ENCODE results near the gene NR2E1.

NR2E1 gene

DNA sequence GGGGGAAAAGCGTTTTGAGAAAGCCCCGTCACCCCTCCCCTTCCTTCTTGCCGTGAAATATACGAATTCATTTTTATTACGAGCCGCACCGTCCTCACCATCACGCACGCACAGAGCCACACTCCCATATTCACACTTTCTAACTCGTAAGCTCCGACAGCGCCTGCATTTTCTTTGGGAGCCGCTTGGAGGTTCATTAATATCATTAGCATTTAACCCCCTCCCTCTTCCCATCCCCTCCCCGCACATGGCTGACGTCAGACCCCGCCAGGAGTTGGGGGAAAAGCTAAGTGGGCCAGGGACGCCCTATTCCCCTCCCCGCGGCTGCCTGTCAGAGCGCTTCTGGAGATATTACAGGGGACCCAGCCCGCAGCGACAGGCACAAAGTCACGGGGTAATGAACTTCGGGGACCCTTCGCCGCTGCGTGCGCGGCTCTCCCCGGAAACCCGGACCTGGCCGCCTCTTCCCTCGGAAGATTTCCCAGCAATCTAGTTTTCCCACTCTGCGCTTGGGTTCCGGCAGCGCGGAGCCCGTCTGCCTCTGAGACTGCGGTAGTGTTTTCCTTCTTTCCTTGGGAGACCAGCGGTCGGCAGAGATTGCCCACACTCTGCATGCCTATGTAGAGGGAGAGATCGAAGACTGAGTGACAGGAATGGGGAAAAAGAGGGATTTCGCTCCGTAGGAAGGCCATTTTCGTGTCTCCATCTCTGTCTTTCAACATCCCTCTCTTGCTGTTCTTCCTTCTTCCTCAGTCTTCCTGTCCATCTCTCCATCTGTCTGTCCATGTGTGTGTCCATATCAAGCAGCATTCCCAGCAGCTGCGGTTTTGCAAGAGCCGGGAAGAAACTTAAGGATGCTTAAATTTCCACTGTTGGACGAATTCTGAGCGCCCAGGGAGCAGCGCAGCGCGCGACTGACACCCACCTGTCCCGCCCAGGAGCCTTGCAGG lies at the start of gene NR2E1:
Gene NR2E1, plus strand, starts transcription at position 309 of the 950 bp plus-strand sequence. CDS start 744 bp downstream, outside the sequence.
- H3K27me3 Mint-ChIP-seq = peaks cover 100% of the 10 kb centered on the region
- peaks cover 12% of the 10 kb centered on the region for H3K36me3 Mint-ChIP-seq
- no peaks in the 10 kb centered on the region for H3K9me3 Mint-ChIP-seq
- H3K27ac Mint-ChIP-seq = peak within 1 kb of the TSS; percentile 78
- H3K4me3 Mint-ChIP-seq = peak within 1 kb of the TSS; percentile 44
- H3K4me1 Mint-ChIP-seq = peaks cover 34% of the 10 kb centered on the region
- CTCF ChIA-PET = interaction anchor here (1.1 kb wide), 1 partner anchor 327 kb away, joined by 3 read pairs; no protein-coding TSS in a partner anchor
- DNase-seq = no peak

GRCh38 chr6:108116546-108117426 lies 49.0 kb upstream of the NR2E1 start:
- H3K9me3 Mint-ChIP-seq = no peaks in the 10 kb centered on the region
- DNase-seq = no peak
- H3K27me3 Mint-ChIP-seq = peaks cover 100% of the 10 kb centered on the region
- H3K4me3 Mint-ChIP-seq = peak overlapping the region; percentile 67
- peaks cover 1% of the 10 kb centered on the region for H3K36me3 Mint-ChIP-seq
- CTCF ChIA-PET = interaction anchor here (1.3 kb wide), 1 partner anchor 376 kb away, joined by 6 read pairs; no protein-coding TSS in a partner anchor
- no peak overlapping the region for H3K27ac Mint-ChIP-seq
- peaks cover 52% of the 10 kb centered on the region for H3K4me1 Mint-ChIP-seq

- H3K4me3 Mint-ChIP-seq = peak overlapping the region; percentile 67
- peaks cover 100% of the 10 kb centered on the region for H3K27me3 Mint-ChIP-seq
- H3K27ac Mint-ChIP-seq = no peak overlapping the region
- DNase-seq = peak; percentile 46
- peaks cover 52% of the 10 kb centered on the region for H3K4me1 Mint-ChIP-seq
- no peaks in the 10 kb centered on the region for H3K9me3 Mint-ChIP-seq
- CTCF ChIA-PET = interaction anchor here (1.3 kb wide), 1 partner anchor 375 kb away, joined by 6 read pairs; no protein-coding TSS in a partner anchor
- peaks cover 1% of the 10 kb centered on the region for H3K36me3 Mint-ChIP-seq
Observed at GRCh38 chr6:108117427-108118358, 48.1 kb upstream of the NR2E1 start.

DNA sequence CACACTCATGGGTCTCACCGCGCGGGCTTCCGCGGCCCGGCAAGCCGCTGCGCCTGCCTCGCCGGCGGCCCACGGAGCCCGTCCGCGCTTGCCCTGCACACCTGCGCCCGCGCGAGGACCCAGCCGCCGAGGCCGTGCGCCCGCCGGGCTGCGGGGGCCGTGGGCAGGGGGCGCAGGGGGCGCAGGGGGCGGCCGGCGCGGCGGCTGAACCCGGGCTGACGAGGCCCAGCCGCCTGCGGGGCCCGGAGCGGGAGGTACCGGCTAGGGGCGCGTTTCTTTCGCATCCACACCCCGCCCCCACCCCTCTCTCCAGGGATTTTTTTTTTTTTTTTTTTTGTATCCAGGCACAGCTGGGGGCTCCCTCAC lies 47.5 kb upstream of the NR2E1 start:
- Mint-ChIP-seq H3K36me3 (peaks cover 1% of the 10 kb centered on the region), H3K4me3 (peak overlapping the region; percentile 78), H3K4me1 (peaks cover 51% of the 10 kb centered on the region), H3K9me3 (no peaks in the 10 kb centered on the region), H3K27ac (no peak overlapping the region), H3K27me3 (peaks cover 100% of the 10 kb centered on the region)
- CTCF ChIA-PET = no interaction called here
- DNase-seq = no peak

- Mint-ChIP-seq H3K4me1 (peaks cover 45% of the 10 kb centered on the region), H3K4me3 (peak overlapping the region; percentile 78), H3K27me3 (peaks cover 100% of the 10 kb centered on the region), H3K27ac (peak overlapping the region; percentile 43), H3K9me3 (no peaks in the 10 kb centered on the region), H3K36me3 (peaks cover 1% of the 10 kb centered on the region)
- peak; percentile 26 for DNase-seq
- CTCF ChIA-PET = no interaction called here
Observed at GRCh38 chr6:108118810-108119768, 46.7 kb upstream of the NR2E1 start.

DNA sequence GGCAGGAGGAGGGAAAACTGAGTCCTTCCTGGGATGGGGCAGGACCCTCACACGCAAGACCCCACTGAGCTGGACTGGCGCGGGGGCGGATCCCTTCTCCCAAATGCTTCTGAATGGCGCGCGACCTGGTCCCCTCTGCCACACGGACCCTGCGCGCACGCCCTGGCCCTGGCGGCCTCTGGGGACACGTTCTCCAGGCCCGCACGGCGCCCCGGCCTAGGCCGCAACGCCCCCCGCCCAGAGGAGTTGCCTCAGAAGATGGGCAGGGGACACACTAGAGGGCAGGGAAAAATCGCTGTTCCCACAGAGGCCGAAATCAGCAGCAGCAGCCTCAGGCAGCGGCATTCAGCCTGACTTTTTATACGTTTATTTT lies 46.1 kb upstream of the NR2E1 start:
- Mint-ChIP-seq H3K9me3 (no peaks in the 10 kb centered on the region), H3K27ac (no peak overlapping the region), H3K36me3 (peaks cover 1% of the 10 kb centered on the region), H3K4me1 (peaks cover 38% of the 10 kb centered on the region), H3K4me3 (no peak overlapping the region), H3K27me3 (peaks cover 100% of the 10 kb centered on the region)
- no peak for DNase-seq
- CTCF ChIA-PET = no interaction called here

GRCh38 chr6:108120311-108120710 lies 45.5 kb upstream of the NR2E1 start:
- Mint-ChIP-seq H3K4me1 (peaks cover 33% of the 10 kb centered on the region), H3K27ac (no peak overlapping the region), H3K36me3 (peaks cover 1% of the 10 kb centered on the region), H3K9me3 (no peaks in the 10 kb centered on the region), H3K4me3 (no peak overlapping the region), H3K27me3 (peaks cover 100% of the 10 kb centered on the region)
- DNase-seq = no peak
- CTCF ChIA-PET = no interaction called here

- no peak for DNase-seq
- H3K27ac Mint-ChIP-seq = no peak overlapping the region
- peaks cover 94% of the 10 kb centered on the region for H3K27me3 Mint-ChIP-seq
- CTCF ChIA-PET = interaction anchor here (0.6 to 0.7 kb wide), 2 partner anchors 37 to 39 kb away, joined by 3 read pairs; no protein-coding TSS in a partner anchor
- no peak overlapping the region for H3K4me3 Mint-ChIP-seq
- no peaks in the 10 kb centered on the region for H3K9me3 Mint-ChIP-seq
- no peaks in the 10 kb centered on the region for H3K36me3 Mint-ChIP-seq
- H3K4me1 Mint-ChIP-seq = peaks cover 23% of the 10 kb centered on the region
Observed at GRCh38 chr6:108121612-108122011, 44.2 kb upstream of the NR2E1 start.

DNA sequence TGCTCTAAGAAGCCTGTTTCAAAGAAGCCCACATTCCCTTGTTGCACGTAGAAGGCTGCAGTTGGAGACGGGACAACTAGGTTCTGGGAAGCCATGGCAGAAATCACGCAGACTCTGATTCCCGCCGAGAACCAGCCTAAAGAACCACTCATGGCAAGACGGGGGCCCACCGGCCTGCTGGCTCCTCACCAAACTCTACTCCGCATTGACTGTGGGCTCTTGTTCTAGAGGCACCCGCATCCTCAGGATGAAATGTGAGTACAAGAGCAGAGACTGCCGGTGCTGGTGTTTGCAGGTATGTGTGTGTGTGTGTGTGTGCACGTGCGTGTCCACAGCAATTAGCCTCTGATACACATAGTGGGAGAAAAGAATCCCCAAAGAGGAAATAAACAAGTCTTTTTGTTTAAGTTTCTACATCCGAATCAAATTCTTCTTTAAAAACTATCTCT lies 42.3 kb upstream of the NR2E1 start:
- peaks cover 14% of the 10 kb centered on the region for H3K4me1 Mint-ChIP-seq
- no peak for DNase-seq
- peaks cover 92% of the 10 kb centered on the region for H3K27me3 Mint-ChIP-seq
- no peaks in the 10 kb centered on the region for H3K9me3 Mint-ChIP-seq
- no peak overlapping the region for H3K4me3 Mint-ChIP-seq
- H3K36me3 Mint-ChIP-seq = no peaks in the 10 kb centered on the region
- CTCF ChIA-PET = no interaction called here
- H3K27ac Mint-ChIP-seq = no peak overlapping the region

DNA sequence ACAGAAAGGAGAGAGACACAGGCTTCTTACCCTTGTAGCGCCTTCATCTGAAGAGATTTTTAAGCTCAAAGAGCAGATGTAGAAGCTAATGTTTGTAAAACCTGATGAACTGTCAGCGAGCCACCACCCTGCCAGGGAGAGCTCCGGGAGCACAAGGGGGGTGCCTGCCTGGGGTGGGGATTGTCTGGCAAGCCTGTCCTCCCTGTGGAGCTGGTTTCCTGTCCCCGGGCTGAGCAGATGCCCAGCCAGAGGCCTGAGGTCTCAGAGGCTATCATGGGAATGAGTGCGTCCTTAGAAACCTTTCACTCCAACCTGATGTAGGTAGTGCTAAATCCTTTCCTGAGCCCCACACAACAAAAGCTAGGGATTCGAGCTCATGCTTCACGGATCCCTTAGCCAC lies 41.9 kb upstream of the NR2E1 start:
- peaks cover 92% of the 10 kb centered on the region for H3K27me3 Mint-ChIP-seq
- no peak for DNase-seq
- H3K27ac Mint-ChIP-seq = no peak overlapping the region
- no peaks in the 10 kb centered on the region for H3K36me3 Mint-ChIP-seq
- no peaks in the 10 kb centered on the region for H3K9me3 Mint-ChIP-seq
- H3K4me1 Mint-ChIP-seq = peaks cover 10% of the 10 kb centered on the region
- CTCF ChIA-PET = no interaction called here
- H3K4me3 Mint-ChIP-seq = no peak overlapping the region

GRCh38 chr6:108127056-108127455 lies 38.8 kb upstream of the NR2E1 start:
- no peak overlapping the region for H3K27ac Mint-ChIP-seq
- DNase-seq = no peak
- no peaks in the 10 kb centered on the region for H3K36me3 Mint-ChIP-seq
- H3K9me3 Mint-ChIP-seq = no peaks in the 10 kb centered on the region
- CTCF ChIA-PET = no interaction called here
- no peaks in the 10 kb centered on the region for H3K4me1 Mint-ChIP-seq
- peaks cover 92% of the 10 kb centered on the region for H3K27me3 Mint-ChIP-seq
- no peak overlapping the region for H3K4me3 Mint-ChIP-seq

DNA sequence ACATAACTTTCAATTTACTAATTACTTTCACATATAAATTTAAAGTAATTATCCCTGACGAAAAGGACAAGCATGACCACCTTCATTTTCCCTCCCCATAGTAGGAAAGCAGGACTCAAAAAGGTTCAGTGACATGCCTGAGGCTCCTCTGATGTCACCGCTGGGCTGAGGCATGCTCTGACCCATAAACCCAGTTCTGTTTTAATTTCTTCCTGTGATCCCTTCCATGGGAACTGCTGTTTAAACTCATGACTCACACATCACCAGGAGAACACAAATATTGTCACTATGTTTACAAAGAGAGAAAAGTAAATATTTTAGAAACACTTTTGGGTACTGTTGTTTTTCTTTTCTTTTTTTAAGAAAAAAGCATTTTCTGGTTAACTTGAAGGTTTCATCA lies 38.0 kb upstream of the NR2E1 start:
- no peak overlapping the region for H3K4me3 Mint-ChIP-seq
- CTCF ChIA-PET = no interaction called here
- H3K36me3 Mint-ChIP-seq = no peaks in the 10 kb centered on the region
- no peak for DNase-seq
- no peak overlapping the region for H3K27ac Mint-ChIP-seq
- no peaks in the 10 kb centered on the region for H3K4me1 Mint-ChIP-seq
- no peaks in the 10 kb centered on the region for H3K9me3 Mint-ChIP-seq
- peaks cover 92% of the 10 kb centered on the region for H3K27me3 Mint-ChIP-seq

- peaks cover 12% of the 10 kb centered on the region for H3K4me1 Mint-ChIP-seq
- no peak overlapping the region for H3K4me3 Mint-ChIP-seq
- peaks cover 90% of the 10 kb centered on the region for H3K27me3 Mint-ChIP-seq
- H3K9me3 Mint-ChIP-seq = no peaks in the 10 kb centered on the region
- no peak overlapping the region for H3K27ac Mint-ChIP-seq
- peaks cover 3% of the 10 kb centered on the region for H3K36me3 Mint-ChIP-seq
- DNase-seq = no peak
- CTCF ChIA-PET = no interaction called here
Observed at GRCh38 chr6:108130262-108130661, 35.6 kb upstream of the NR2E1 start.
